GM13977 (cell line): ENCODE results near the gene LOXL3.

Experiments
- DNase-seq: peaks from one replicate; pipeline ENCODE4 v3.0.0; 2012; ENCODE audit warnings: low spot score
- in situ Hi-C: fragments of 300-500 bp; cut with MboI; formaldehyde crosslinking; loops from one replicate; pipeline ENCODE4 v1.12.0; 2022; ENCODE audit warnings: low sequenced_read_pairs, low pct_unique_long_range_greater_than_20kb, mixed read lengths, inconsistent platforms; ENCODE audit not compliant: unreplicated experiment
- TF ChIP-seq, protein P1 (sequence below): IDR thresholded peaks from 2 replicates; pipeline ENCODE4 v1.5.1; 2012; ENCODE audit warnings: mild to moderate bottlenecking, control low read depth; ENCODE audit not compliant: insufficient read depth; ENCODE audit errors: extremely low read depth, missing control alignments

Gene LOXL3

GRCh38 chr2:74525717-74526648 is 27.8 kb downstream of the LOXL3 start, which contains the start of gene DQX1:
Gene DQX1, minus strand, starts transcription at chr2:74526231. Its CDS starts 502 bp downstream, at chr2:74525729.
- peak; percentile 75 for DNase-seq
- in situ Hi-C loops = no loop called here
- TF ChIP-seq, protein P1, sequence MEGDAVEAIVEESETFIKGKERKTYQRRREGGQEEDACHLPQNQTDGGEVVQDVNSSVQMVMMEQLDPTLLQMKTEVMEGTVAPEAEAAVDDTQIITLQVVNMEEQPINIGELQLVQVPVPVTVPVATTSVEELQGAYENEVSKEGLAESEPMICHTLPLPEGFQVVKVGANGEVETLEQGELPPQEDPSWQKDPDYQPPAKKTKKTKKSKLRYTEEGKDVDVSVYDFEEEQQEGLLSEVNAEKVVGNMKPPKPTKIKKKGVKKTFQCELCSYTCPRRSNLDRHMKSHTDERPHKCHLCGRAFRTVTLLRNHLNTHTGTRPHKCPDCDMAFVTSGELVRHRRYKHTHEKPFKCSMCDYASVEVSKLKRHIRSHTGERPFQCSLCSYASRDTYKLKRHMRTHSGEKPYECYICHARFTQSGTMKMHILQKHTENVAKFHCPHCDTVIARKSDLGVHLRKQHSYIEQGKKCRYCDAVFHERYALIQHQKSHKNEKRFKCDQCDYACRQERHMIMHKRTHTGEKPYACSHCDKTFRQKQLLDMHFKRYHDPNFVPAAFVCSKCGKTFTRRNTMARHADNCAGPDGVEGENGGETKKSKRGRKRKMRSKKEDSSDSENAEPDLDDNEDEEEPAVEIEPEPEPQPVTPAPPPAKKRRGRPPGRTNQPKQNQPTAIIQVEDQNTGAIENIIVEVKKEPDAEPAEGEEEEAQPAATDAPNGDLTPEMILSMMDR = no peak

DNA sequence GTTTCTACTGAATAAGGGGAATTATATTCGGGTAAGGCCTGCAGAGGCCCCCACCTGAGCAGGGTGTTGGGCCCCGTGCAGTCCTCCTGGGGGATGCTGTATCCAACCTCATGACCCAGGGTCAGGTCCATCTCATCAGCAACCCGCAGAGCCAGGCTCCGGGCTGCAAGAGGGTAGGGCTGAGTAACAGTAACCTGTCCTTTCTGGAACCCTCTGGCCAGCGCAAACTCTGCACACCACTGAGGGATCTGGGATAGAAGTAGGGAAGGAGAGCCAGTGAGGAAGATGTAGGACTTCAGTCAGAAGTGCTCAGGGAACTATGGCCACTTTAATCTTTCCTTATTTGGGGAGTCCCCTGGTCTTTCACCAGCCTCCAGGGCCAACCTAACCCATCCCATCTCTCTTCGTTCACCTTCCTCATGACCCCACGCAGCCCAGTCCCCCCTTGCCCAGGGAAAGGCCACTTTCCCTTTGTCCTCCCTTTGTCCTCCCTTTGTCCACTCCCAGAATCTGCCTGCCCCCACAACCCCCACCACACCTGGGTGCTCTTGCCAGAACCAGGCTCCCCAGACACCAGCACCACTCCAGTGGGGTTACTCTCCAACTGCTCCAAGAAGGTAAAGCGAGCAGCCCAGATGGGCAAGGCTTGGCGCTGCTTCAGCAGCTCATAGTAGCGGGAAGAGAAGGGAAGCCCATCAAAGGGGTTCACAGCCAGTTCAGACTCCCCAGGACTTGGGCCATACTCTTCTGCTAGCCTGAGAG is 28.6 kb downstream of the LOXL3 start:
- in situ Hi-C loops = no loop called here
- no peak for DNase-seq
- TF ChIP-seq, protein P1 = no peak

- TF ChIP-seq, protein P1 = no peak
- no peak for DNase-seq
- in situ Hi-C loops = no loop called here
Measured at GRCh38 chr2:74524005-74524404, 29.7 kb downstream of the LOXL3 start.

DNA sequence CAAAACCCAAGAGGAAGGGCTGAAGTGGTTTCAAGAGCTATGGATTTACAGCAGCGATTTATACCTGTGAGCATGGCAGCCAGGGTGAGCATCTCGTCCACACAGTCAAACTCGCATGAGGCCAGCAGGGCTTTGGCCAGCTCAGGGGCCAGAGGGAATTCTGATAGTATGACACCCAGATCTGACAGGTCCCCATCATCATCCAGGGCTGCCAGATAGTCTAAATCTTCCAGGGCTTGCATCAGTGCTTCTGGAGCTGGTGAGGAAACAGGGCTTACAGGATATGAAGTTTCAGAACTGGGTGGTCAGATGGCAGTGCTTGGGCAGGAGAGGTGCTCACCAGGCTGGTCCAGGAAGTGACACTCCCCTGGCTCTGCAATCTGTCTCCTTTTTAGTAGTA is 31.2 kb downstream of the LOXL3 start:
- no peak for DNase-seq
- in situ Hi-C loops = no loop called here
- TF ChIP-seq, protein P1 = no peak

- TF ChIP-seq, protein P1 = no peak
- no peak for DNase-seq
- in situ Hi-C loops = no loop called here
Measured at GRCh38 chr2:74516650-74517049, 37.1 kb downstream of the LOXL3 start.

- TF ChIP-seq, protein P1 = no peak
- DNase-seq = peak; percentile 92
- in situ Hi-C loops = no loop called here
Measured at GRCh38 chr2:74515981-74516633, 37.6 kb downstream of the LOXL3 start.
